ENCODE data around the gene PTGDS.

PTGDS gene

GRCh38 chr9:136977223-136977622 is at the start of gene PTGDS:
PTGDS (plus strand) TSS chr9:136977504; CDS start chr9:136977579, 75 bp downstream.
- no peak for DNase-seq (ENCODE audit: low read depth in 2 of 2)

- DNase-seq (ENCODE audit: low read depth in 2 of 2): no peak
Measured at GRCh38 chr9:136928591-136928990, 48.7 kb upstream of the PTGDS start.

- DNase-seq (ENCODE audit: low read depth in 2 of 2): no peak
Measured at GRCh38 chr9:136930014-136930413, 47.3 kb upstream of the PTGDS start.

- DNase-seq (ENCODE audit: low read depth in 2 of 2): no peak
Measured at GRCh38 chr9:136931611-136932130, 45.6 kb upstream of the PTGDS start.

- DNase-seq (ENCODE audit: low read depth in 2 of 2): no peak
Measured at GRCh38 chr9:136934277-136934676, 43.0 kb upstream of the PTGDS start.

- no peak for DNase-seq (ENCODE audit: low read depth in 2 of 2)
Measured at GRCh38 chr9:136935651-136936050, 41.7 kb upstream of the PTGDS start.

- DNase-seq (ENCODE audit: low read depth in 2 of 2): no peak
Measured at GRCh38 chr9:136936645-136937170, 40.6 kb upstream of the PTGDS start.

GRCh38 chr9:136937186-136938001 is 39.9 kb upstream of the PTGDS start:
- DNase-seq (ENCODE audit: low read depth in 2 of 2): no peak

GRCh38 chr9:136939431-136939995 is 37.8 kb upstream of the PTGDS start:
- no peak for DNase-seq (ENCODE audit: low read depth in 2 of 2)

GRCh38 chr9:136939996-136940525 is 37.2 kb upstream of the PTGDS start:
- no peak for DNase-seq (ENCODE audit: low read depth in 2 of 2)

GRCh38 chr9:136940526-136941230 is 36.6 kb upstream of the PTGDS start:
- DNase-seq (ENCODE audit: low read depth in 2 of 2): no peak

- no peak for DNase-seq (ENCODE audit: low read depth in 2 of 2)
Measured at GRCh38 chr9:136941231-136942111, 35.8 kb upstream of the PTGDS start.

GRCh38 chr9:136942112-136942880 is 35.0 kb upstream of the PTGDS start:
- DNase-seq (ENCODE audit: low read depth in 2 of 2): no peak

GRCh38 chr9:136942881-136943230 is 34.4 kb upstream of the PTGDS start:
- no peak for DNase-seq (ENCODE audit: low read depth in 2 of 2)

- DNase-seq (ENCODE audit: low read depth in 2 of 2): no peak
Measured at GRCh38 chr9:136943291-136944211, 33.8 kb upstream of the PTGDS start.

GRCh38 chr9:136944212-136944518 is 33.1 kb upstream of the PTGDS start:
- DNase-seq (ENCODE audit: low read depth in 2 of 2): peak in 1 of 2 experiments; percentile 5

- DNase-seq (ENCODE audit: low read depth in 2 of 2): peak; percentile 82
Measured at GRCh38 chr9:136944519-136945332, 32.6 kb upstream of the PTGDS start, which contains the start of the genes C8G and FBXW5. C8G (plus strand) TSS chr9:136945243; CDS start chr9:136945321, 78 bp downstream. FBXW5 (minus strand) TSS chr9:136944738; CDS start chr9:136944083, 655 bp downstream.

All from fibroblast of skin of left biceps (primary cell).